Lower leg skin (tissue), 3 donors: ENCODE data around the gene COPZ1.
"Not testable (repeated sequence)": the region's sequence is repeated elsewhere in the genome, so short reads cannot be mapped to it uniquely, and the experiment has no call there.

ENCODE experiments used
- CTCF ChIP-seq, 3 donors: fragments of 450-650 bp; IDR thresholded peaks; one replicate each; pipeline ENCODE4 v1.5.1; 2016; ENCODE audit warnings: antibody characterized with exemption in 3 of 3, mild to moderate bottlenecking in 3 of 3, moderate library complexity in 2 of 3
- POLR2A ChIP-seq, 2 donors: fragments of 450-650 bp; IDR thresholded peaks; one replicate each; pipeline ENCODE4 v1.6.1; 2016 to 2017; ENCODE audit warnings: antibody characterized with exemption in 2 of 2, mild to moderate bottlenecking in 1 of 2, moderate library complexity in 1 of 2

- not testable (repeated sequence) for TF ChIP-seq CTCF, POLR2A (IDR thresholded peaks at IDR 0.05)
These were observed 43.2 kb upstream of the COPZ1 start for GRCh38 chr12:54281694-54282093.
